ENCODE results near the gene GJC1. TPM values are rescaled to one million over a fixed set of nuclear protein-coding genes. Genes with fewer than 3 reads are reported as not detected.

GJC1 gene
- total RNA-seq, 4 donors from 2014 or later = 10.6 to 79.4 (median 50.2) TPM

GRCh38 chr17:44778656-44779210 is 51.4 kb downstream of the GJC1 start:
- Histone ChIP-seq H3K27me3 (no peaks in the 10 kb centered on the region), H3K27ac (peak overlapping the region; percentile 78 to 91), H3K36me3 (no peaks in the 10 kb centered on the region), H3K4me1 (peaks cover 0 to 24% of the 10 kb centered on the region in 2 donors), H3K4me3 (no peak overlapping the region), H3K9me3 (no peaks in the 10 kb centered on the region)
- DNase-seq = no peak
- no peak for TF ChIP-seq POLR2A (IDR thresholded peaks at IDR 0.05)
- TF ChIP-seq CTCF (IDR thresholded peaks at IDR 0.05) = no peak
- intact Hi-C loops (cut with DNase I; ENCODE audit: low total_unique reads) = loop anchor here (5.0 kb wide), 1 partner anchor 89 kb away; no protein-coding TSS in a partner anchor

GRCh38 chr17:44777394-44778348 is 52.4 kb downstream of the GJC1 start:
- DNase-seq = no peak
- Histone ChIP-seq H3K36me3 (no peaks in the 10 kb centered on the region), H3K9me3 (no peaks in the 10 kb centered on the region), H3K4me1 (peaks cover 0 to 24% of the 10 kb centered on the region in 2 donors), H3K27ac (peak overlapping the region in 1 of 2 donors; percentile 79), H3K4me3 (no peak overlapping the region), H3K27me3 (no peaks in the 10 kb centered on the region)
- intact Hi-C loops (cut with DNase I; ENCODE audit: low total_unique reads) = loop anchor here (5.0 kb wide), 1 partner anchor 90 kb away; no protein-coding TSS in a partner anchor
- TF ChIP-seq POLR2A (IDR thresholded peaks at IDR 0.05) (no peak), CTCF (IDR thresholded peaks at IDR 0.05) (no peak)

GRCh38 chr17:44776628-44777393 is 53.3 kb downstream of the GJC1 start:
- Histone ChIP-seq H3K27me3 (no peaks in the 10 kb centered on the region), H3K4me1 (peaks cover 0 to 21% of the 10 kb centered on the region in 2 donors), H3K4me3 (no peak overlapping the region), H3K36me3 (no peaks in the 10 kb centered on the region), H3K9me3 (no peaks in the 10 kb centered on the region), H3K27ac (peak overlapping the region; percentile 79 to 91)
- intact Hi-C loops (cut with DNase I; ENCODE audit: low total_unique reads) = loop anchor here (5.0 kb wide), 1 partner anchor 90 kb away; no protein-coding TSS in a partner anchor
- no peak for TF ChIP-seq POLR2A (IDR thresholded peaks at IDR 0.05)
- no peak for TF ChIP-seq CTCF (IDR thresholded peaks at IDR 0.05)
- DNase-seq = no peak

GRCh38 chr17:44775838-44776621 is 54.1 kb downstream of the GJC1 start:
- peak overlapping the region; percentile 45 to 57 for H3K4me3 ChIP-seq
- H3K36me3 ChIP-seq = no peaks in the 10 kb centered on the region
- H3K27ac ChIP-seq = peak overlapping the region; percentile 79 to 91
- no peaks in the 10 kb centered on the region for H3K27me3 ChIP-seq
- no peaks in the 10 kb centered on the region for H3K9me3 ChIP-seq
- no peak for TF ChIP-seq CTCF (IDR thresholded peaks at IDR 0.05)
- peak in 1 of 2 donors; percentile 35 for TF ChIP-seq POLR2A (IDR thresholded peaks at IDR 0.05)
- peak in 1 of 2 donors; percentile 96 for DNase-seq
- intact Hi-C loops (cut with DNase I; ENCODE audit: low total_unique reads) = loop anchor here (5.0 kb wide), 1 partner anchor 91 kb away; no protein-coding TSS in a partner anchor
- H3K4me1 ChIP-seq = peaks cover 0 to 14% of the 10 kb centered on the region in 2 donors
